ENCODE data around the gene OTOP2.
"Not testable (repeated sequence)": the region's sequence is repeated elsewhere in the genome, so short reads cannot be mapped to it uniquely, and the experiment has no call there.

OTOP2 gene

GRCh38 chr17:74954115-74954514 lies 30.0 kb downstream of the OTOP2 start:
- DNase-seq: no peak

DNA sequence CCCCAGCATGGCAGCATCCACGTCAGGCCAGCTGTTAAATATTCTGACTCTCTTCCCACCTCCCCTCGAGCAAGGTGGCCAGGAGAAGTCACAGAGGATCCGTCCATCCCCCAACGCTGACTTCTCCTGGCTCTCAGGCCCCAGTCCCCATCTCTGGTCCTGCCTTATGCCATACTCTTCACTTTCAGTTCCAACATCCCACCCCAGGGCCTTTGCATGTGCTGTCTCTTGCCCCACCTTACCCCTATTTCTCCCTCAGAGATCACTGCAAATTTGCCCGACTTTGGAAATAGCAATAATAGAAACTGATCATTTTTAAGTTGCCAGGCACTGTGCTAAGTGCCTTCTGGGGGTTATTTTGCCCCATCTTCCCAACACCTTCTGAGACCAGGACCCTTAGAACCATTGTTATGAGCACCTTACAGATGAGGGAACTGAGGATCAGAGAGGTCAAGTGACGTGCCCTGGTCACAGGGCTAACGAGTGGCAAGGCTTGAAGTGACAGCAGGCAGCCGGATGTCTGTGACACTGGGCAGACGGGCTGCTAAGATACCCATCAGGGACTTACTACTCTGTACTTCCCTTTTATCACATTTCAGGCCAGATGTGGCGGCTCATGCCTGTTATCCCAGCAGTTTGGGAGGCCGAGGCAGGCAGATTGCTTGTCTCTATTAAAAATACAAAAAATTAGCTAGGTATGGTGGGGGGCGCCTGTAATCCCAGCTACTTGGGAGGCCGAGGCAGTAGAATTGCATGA lies 30.8 kb downstream of the OTOP2 start:
- DNase-seq: no peak

- DNase-seq: no peak
These were observed 32.0 kb downstream of the OTOP2 start for GRCh38 chr17:74956093-74956492.

DNA sequence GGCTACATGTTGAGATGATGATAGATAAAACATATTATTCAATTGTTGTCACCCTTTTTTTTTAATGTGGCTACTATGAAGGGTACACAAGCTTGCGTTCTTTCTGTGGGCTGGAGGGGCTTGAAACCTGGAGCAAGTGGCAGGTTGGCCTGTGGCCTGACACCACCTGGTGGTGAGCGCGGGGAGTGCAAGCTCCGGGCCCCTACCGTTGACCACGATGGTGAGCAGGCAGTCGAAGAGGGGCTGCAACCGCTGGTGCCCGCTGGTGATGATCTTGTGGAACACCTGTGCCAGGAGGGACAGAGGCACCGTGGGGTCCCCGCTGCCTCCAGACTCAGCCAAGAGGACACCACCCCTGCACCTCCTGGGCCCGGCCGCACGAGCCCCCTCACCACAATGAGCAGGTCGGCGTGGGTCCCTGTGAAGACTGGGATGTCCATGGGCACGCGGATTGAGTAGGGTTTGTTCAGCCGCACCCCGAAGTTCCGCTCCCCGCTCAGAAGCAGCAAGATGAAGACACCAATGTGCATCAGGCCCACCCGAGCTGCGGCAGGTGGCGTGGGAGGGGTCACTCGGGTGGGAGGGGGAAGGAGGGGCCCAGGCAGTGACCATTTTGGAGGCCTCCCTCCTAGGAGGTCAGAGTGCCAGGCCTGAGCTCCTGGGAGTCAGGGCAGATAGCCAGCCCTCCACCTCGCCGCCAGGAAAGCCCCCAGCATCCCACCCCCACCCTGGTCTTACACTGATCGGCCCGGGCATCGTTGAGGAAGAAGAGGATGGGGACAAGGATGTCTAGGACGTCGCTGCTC lies 34.1 kb downstream of the OTOP2 start:
- DNase-seq: peak; percentile 57

DNA sequence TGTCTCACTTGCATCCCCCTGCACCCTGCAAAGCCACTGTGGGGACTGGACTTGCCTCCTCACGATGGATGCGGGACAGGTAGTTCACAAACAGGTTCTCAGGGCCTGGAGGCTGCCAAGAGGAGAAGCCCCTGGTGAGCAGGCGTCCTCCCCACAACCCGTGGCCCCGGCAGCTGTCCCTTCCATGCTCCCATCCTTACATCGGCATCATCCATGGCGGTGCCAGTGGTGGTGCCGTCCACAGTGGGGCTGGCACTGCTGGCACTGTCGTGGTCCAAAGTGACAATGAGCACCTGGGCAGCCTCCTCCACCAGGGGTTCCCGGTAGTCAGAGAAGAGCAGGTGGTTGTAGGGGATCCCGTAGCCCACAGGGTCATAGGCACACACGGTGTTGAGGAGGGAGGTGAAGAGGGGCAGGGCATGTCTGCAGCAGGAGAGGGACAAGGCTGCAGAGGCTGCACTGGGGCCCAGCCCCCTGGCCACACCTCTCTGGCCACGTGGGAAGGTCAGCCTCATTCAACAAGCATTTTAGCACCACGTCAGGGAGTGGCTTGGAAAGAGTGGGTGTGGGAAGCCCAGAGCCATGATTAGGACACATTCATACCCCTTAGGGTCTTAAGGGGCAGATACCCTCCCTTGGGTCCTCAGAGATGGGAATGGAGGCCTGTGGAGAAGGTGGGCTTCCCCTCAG lies 35.9 kb downstream of the OTOP2 start:
- DNase-seq: no peak

GRCh38 chr17:74960570-74961342 lies 36.7 kb downstream of the OTOP2 start:
- DNase-seq: no peak

- peak; percentile 68 for DNase-seq
These were observed 37.7 kb downstream of the OTOP2 start for GRCh38 chr17:74961657-74962350.

GRCh38 chr17:74962622-74963394 lies 38.7 kb downstream of the OTOP2 start:
- no peak for DNase-seq

DNA sequence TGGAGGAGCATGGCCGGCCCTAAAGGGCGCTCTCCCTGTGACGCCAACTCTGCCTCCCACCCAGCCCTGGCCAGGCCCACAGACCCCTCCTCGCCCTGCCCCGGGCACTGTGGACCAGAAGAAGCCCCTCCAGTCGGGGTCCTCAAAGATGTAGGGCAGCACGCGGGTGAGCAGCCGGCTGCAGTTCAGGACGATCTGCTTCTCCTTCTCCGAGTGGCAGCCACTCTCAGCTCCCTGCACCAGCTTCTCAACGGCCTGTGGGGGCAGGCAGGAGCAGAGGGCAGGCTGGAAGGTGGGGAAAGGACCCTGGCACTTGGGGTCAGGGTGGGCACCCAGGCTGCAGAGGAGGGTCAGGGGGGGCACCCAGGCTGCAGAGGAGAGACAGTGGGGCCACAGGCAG lies 39.6 kb downstream of the OTOP2 start:
- no peak for DNase-seq

DNA sequence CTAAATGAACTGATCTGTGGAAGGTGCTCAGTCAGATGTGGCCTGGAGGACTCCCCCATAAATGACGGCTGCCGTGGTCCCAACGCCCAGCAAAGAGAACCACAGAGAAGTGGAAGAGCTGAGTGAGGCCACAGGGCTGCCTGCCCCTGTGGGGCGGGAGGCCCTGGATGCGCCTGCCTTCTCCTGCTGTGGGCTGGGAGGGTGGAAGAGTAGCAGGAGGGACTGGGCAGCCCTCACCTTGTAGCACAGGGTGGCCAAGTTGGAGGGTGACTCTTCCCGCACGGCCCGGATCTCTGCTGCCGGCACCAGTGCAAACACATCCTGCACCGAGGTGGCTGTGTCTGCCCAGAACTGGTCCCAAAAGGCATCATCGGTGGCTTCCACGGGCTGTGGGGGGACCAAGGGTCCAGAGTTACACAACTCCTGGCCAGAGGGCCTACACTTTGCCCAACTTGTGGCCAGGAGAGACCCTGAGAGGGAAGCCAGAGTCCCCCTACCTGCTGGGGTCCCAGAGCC lies 40.2 kb downstream of the OTOP2 start:
- DNase-seq: no peak

- no peak for DNase-seq
These were observed 41.0 kb downstream of the OTOP2 start for GRCh38 chr17:74964988-74965622.

DNA sequence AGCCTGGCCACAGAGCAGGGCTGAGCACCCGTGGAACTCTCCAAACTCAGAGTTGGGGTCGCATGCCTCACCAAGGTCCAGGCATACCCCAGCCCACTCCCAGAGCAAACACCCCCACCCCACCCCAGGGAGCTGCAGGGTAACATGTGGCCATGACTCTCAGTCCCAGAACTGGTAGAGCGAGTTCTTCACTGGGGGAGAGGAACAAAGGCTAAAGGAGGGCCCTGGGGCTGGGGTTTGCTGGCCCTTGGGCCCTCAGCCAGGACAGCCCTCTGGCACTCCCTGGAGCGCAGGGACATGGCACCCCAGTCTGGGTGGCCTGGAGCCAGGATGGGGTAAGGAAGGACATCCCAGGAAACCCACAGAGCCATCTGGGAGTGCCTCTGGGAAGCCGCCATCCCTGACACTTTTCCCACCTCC lies 44.3 kb downstream of the OTOP2 start:
- no peak for DNase-seq

DNA sequence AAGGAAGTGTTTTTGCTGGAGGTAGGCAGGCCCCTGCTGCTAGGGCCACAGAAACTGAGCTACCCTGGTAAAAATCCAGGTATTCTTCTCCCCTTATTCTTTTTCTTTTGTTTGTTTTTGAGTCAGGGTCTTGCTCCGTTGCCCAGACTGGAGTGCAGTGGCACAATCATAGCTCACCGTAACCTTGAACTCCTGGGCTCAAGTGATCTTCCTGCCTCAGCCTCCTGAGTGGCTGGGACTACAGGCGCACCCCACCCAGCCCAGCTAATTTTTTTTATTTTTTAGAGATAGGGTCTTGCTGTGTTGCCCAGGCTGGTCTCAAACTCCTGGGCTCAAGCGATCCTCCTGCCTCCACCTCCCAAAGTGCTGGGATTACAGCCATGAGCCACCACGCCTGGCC lies 45.4 kb downstream of the OTOP2 start:
- DNase-seq: not testable (repeated sequence)

- DNase-seq: no peak
These were observed 46.3 kb downstream of the OTOP2 start for GRCh38 chr17:74970395-74970794.

- no peak for DNase-seq
These were observed 47.2 kb downstream of the OTOP2 start for GRCh38 chr17:74971069-74971841.

GRCh38 chr17:74971842-74972106 lies 47.7 kb downstream of the OTOP2 start:
- no peak for DNase-seq

DNA sequence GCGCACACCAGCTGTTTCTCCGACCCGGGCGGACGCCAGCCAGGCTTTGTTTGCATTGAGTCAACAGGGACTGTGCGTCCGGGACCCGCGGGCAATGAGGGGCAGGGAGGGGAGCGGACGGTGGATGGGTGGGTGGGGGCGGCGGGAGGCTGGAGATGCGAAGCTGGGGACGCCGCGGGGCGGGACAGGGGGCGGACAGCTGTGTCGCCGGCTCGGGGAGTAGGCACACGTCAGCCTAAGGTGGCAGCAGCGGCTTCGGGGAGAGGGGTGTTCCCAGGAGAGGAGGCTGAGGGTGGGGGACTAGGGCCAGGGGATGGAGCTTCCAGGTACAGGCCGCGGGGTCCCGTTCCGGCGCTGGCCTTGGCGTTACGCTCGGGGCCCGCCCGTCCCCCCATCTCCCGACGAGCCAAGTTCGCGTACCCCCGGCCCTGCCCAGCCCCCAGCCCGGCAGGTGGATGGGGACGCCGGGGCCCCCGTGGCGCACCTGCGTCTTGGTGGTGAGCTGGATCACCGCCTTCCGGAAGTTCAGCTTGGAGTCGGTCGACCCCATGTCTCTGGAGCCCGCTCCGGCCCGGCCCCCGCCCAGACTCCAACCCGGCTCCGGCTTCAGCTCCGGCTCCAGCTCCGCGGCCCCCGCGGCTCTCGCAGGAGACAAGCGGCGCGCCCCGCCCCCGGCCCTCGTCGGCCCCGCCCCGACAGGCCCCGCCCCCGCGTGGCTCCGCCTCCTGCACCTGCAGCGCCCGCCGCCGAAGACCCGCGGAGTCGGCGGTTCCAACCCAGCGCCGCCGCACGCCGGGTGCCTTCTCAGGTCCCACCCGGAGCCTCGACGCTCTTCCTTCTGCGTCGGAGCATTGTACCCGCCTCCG lies 48.3 kb downstream of the OTOP2 start, which contains the start of gene HID1:
TSS of gene HID1 (minus strand) at position 653 of the 866 bp plus-strand sequence. CDS start at position 550, 103 bp downstream.
- no peak for DNase-seq

GRCh38 chr17:74972973-74973328 lies 48.9 kb downstream of the OTOP2 start:
- DNase-seq: no peak

- DNase-seq: no peak
These were observed 51.9 kb downstream of the OTOP2 start for GRCh38 chr17:74975943-74976342.

Data from GDM1 (cell line).